ENCODE results near the gene ZFPM1. TPM values are rescaled to one million over a fixed set of nuclear protein-coding genes. Genes with fewer than 3 reads are reported as not detected.

ZFPM1 gene
- total RNA-seq, 2 experiments from 2014 or later: 2.1 to 14.2 TPM

GRCh38 chr16:88418869-88419268, 34.2 kb upstream of the ZFPM1 start:
- BruUV-seq (replicated peaks): no TSS peak
- Histone ChIP-seq H4K20me1 (ENCODE audit: insufficient read depth, low read length) (no peaks in the 10 kb centered on the region), H3K4me1 (ENCODE audit: insufficient read depth, low read length, poor library complexity, severe bottlenecking) (no peaks in the 10 kb centered on the region), H3K4me2 (ENCODE audit: low read length) (no peak overlapping the region), H3K9me2 (ENCODE audit: insufficient read depth, low read length) (no peaks in the 10 kb centered on the region), H3K27ac (ENCODE audit: low read depth, low read length, poor library complexity, severe bottlenecking) (no peak overlapping the region), H3K9me3 (ENCODE audit: low read length) (no peaks in the 10 kb centered on the region), H3K36me3 (ENCODE audit: insufficient read depth, low read length) (no peaks in the 10 kb centered on the region), H3K4me3 (ENCODE audit: low read depth, low read length, poor library complexity, severe bottlenecking) (no peak overlapping the region), H2AFZ (ENCODE audit: low read length) (no peak overlapping the region), H3K79me2 (ENCODE audit: insufficient read depth, low read depth, low read length) (no peaks in the 10 kb centered on the region)
- TF ChIP-seq CTCF (conservative IDR thresholded peaks at IDR 0.05; ENCODE audit: low read length) (no peak), EZH2phosphoT487 (IDR thresholded peaks at IDR 0.05; ENCODE audit: borderline replicate concordance, low read depth, low read length) (no peak)
- no peak for DNase-seq (ENCODE audit: low spot score)
- ChIA-PET POLR2A (no interaction called here), CTCF (ENCODE audit: unreplicated experiment) (no interaction called here)
- intact Hi-C loops (cut with micrococcal nuclease; ENCODE audit: unreplicated experiment): no loop called here

- no peaks in the 10 kb centered on the region for H3K36me3 ChIP-seq (ENCODE audit: insufficient read depth, low read length)
- H4K20me1 ChIP-seq (ENCODE audit: insufficient read depth, low read length): no peaks in the 10 kb centered on the region
- no peak overlapping the region for H3K4me3 ChIP-seq (ENCODE audit: low read depth, low read length, poor library complexity, severe bottlenecking)
- H3K9me2 ChIP-seq (ENCODE audit: insufficient read depth, low read length): no peaks in the 10 kb centered on the region
- ChIA-PET POLR2A (no interaction called here), CTCF (ENCODE audit: unreplicated experiment) (no interaction called here)
- H2AFZ ChIP-seq (ENCODE audit: low read length): no peak overlapping the region
- no peak for DNase-seq (ENCODE audit: low spot score)
- H3K4me1 ChIP-seq (ENCODE audit: insufficient read depth, low read length, poor library complexity, severe bottlenecking): no peaks in the 10 kb centered on the region
- no peak overlapping the region for H3K27ac ChIP-seq (ENCODE audit: low read depth, low read length, poor library complexity, severe bottlenecking)
- no TSS peak for BruUV-seq (replicated peaks)
- no peaks in the 10 kb centered on the region for H3K9me3 ChIP-seq (ENCODE audit: low read length)
- no peak for TF ChIP-seq EZH2phosphoT487 (IDR thresholded peaks at IDR 0.05; ENCODE audit: borderline replicate concordance, low read depth, low read length)
- no peak for TF ChIP-seq CTCF (conservative IDR thresholded peaks at IDR 0.05; ENCODE audit: low read length)
- no peaks in the 10 kb centered on the region for H3K79me2 ChIP-seq (ENCODE audit: insufficient read depth, low read depth, low read length)
- no peak overlapping the region for H3K4me2 ChIP-seq (ENCODE audit: low read length)
- intact Hi-C loops (cut with micrococcal nuclease; ENCODE audit: unreplicated experiment): no loop called here
Observed at GRCh38 chr16:88419790-88420189, 33.3 kb upstream of the ZFPM1 start.

GRCh38 chr16:88420496-88420895, 32.6 kb upstream of the ZFPM1 start:
- Histone ChIP-seq H3K9me3 (ENCODE audit: low read length) (no peaks in the 10 kb centered on the region), H2AFZ (ENCODE audit: low read length) (no peak overlapping the region), H3K79me2 (ENCODE audit: insufficient read depth, low read depth, low read length) (no peaks in the 10 kb centered on the region), H3K27ac (ENCODE audit: low read depth, low read length, poor library complexity, severe bottlenecking) (no peak overlapping the region), H4K20me1 (ENCODE audit: insufficient read depth, low read length) (no peaks in the 10 kb centered on the region), H3K36me3 (ENCODE audit: insufficient read depth, low read length) (no peaks in the 10 kb centered on the region), H3K9me2 (ENCODE audit: insufficient read depth, low read length) (no peaks in the 10 kb centered on the region), H3K4me3 (ENCODE audit: low read depth, low read length, poor library complexity, severe bottlenecking) (no peak overlapping the region), H3K4me2 (ENCODE audit: low read length) (no peak overlapping the region), H3K4me1 (ENCODE audit: insufficient read depth, low read length, poor library complexity, severe bottlenecking) (no peaks in the 10 kb centered on the region)
- ChIA-PET POLR2A (no interaction called here), CTCF (ENCODE audit: unreplicated experiment) (no interaction called here)
- TF ChIP-seq EZH2phosphoT487 (IDR thresholded peaks at IDR 0.05; ENCODE audit: borderline replicate concordance, low read depth, low read length): no peak
- TF ChIP-seq CTCF (conservative IDR thresholded peaks at IDR 0.05; ENCODE audit: low read length): no peak
- BruUV-seq (replicated peaks): no TSS peak
- intact Hi-C loops (cut with micrococcal nuclease; ENCODE audit: unreplicated experiment): no loop called here
- DNase-seq (ENCODE audit: low spot score): no peak

All from OCI-LY7 (cell line).